ENCODE measurements around the gene TTC38.
"Not testable (repeated sequence)": the region's sequence is repeated elsewhere in the genome, so short reads cannot be mapped to it uniquely, and the experiment has no call there.

The TTC38 gene

GRCh38 chr22:46295277-46295971 is 27.6 kb downstream of the TTC38 start:
- DNase-seq (ENCODE audit: low read depth in 3 of 3, low spot score in 1 of 3) = no peak

GRCh38 chr22:46296257-46297150 is 28.7 kb downstream of the TTC38 start, which contains the start of gene GTSE1:
Gene GTSE1, plus strand, starts transcription at chr22:46296870. Its CDS starts 531 bp downstream, at chr22:46297401.
- peak; percentile 89 to 95 (median 94) for DNase-seq (ENCODE audit: low read depth in 3 of 3, low spot score in 1 of 3)

- DNase-seq (ENCODE audit: low read depth in 3 of 3, low spot score in 1 of 3) = no peak
Measured at GRCh38 chr22:46297151-46297812, 29.5 kb downstream of the TTC38 start.

GRCh38 chr22:46299101-46299500 is 31.3 kb downstream of the TTC38 start:
- DNase-seq (ENCODE audit: low read depth in 3 of 3, low spot score in 1 of 3) = no peak

GRCh38 chr22:46300491-46300890 is 32.7 kb downstream of the TTC38 start:
- DNase-seq (ENCODE audit: low read depth in 3 of 3, low spot score in 1 of 3) = no peak

- DNase-seq (ENCODE audit: low read depth in 3 of 3, low spot score in 1 of 3) = no peak
Measured at GRCh38 chr22:46303347-46303965, 35.6 kb downstream of the TTC38 start.

- no peak for DNase-seq (ENCODE audit: low read depth in 3 of 3, low spot score in 1 of 3)
Measured at GRCh38 chr22:46308283-46308988, 40.6 kb downstream of the TTC38 start.

- no peak for DNase-seq (ENCODE audit: low read depth in 3 of 3, low spot score in 1 of 3)
Measured at GRCh38 chr22:46309526-46310085, 41.8 kb downstream of the TTC38 start.

GRCh38 chr22:46312056-46312455 is 44.2 kb downstream of the TTC38 start:
- DNase-seq (ENCODE audit: low read depth in 3 of 3, low spot score in 1 of 3) = no peak

GRCh38 chr22:46312848-46313247 is 45.0 kb downstream of the TTC38 start:
- DNase-seq (ENCODE audit: low read depth in 3 of 3, low spot score in 1 of 3) = not testable (repeated sequence)

- DNase-seq (ENCODE audit: low read depth in 3 of 3, low spot score in 1 of 3) = no peak
Measured at GRCh38 chr22:46315976-46316375, 48.2 kb downstream of the TTC38 start.

- no peak for DNase-seq (ENCODE audit: low read depth in 3 of 3, low spot score in 1 of 3)
Measured at GRCh38 chr22:46317646-46318045, 49.8 kb downstream of the TTC38 start.

- no peak for DNase-seq (ENCODE audit: low read depth in 3 of 3, low spot score in 1 of 3)
Measured at GRCh38 chr22:46318576-46318975, 50.8 kb downstream of the TTC38 start.

- no peak for DNase-seq (ENCODE audit: low read depth in 3 of 3, low spot score in 1 of 3)
Measured at GRCh38 chr22:46319319-46319718, 51.5 kb downstream of the TTC38 start.

GRCh38 chr22:46320166-46320710 is 52.4 kb downstream of the TTC38 start:
- no peak for DNase-seq (ENCODE audit: low read depth in 3 of 3, low spot score in 1 of 3)

GRCh38 chr22:46320716-46321386 is 53.0 kb downstream of the TTC38 start:
- DNase-seq (ENCODE audit: low read depth in 3 of 3, low spot score in 1 of 3) = no peak

GRCh38 chr22:46322711-46323110 is 54.9 kb downstream of the TTC38 start:
- DNase-seq (ENCODE audit: low read depth in 3 of 3, low spot score in 1 of 3) = no peak

GRCh38 chr22:46323162-46323561 is 55.4 kb downstream of the TTC38 start:
- DNase-seq (ENCODE audit: low read depth in 3 of 3, low spot score in 1 of 3) = no peak

- no peak for DNase-seq (ENCODE audit: low read depth in 3 of 3, low spot score in 1 of 3)
Measured at GRCh38 chr22:46326066-46326680, 58.4 kb downstream of the TTC38 start.
